C4-2B (cell line): Measurements from ENCODE around the gene FAM241A.

ENCODE experiments used
- ZFX ChIP-seq: fragments of 450-650 bp; IDR thresholded peaks from 2 replicates; pipeline ENCODE4 v1.6.1; 2017
- TF ChIP-seq, protein P1 (sequence below): fragments of 450-650 bp; conservative IDR thresholded peaks from 2 replicates; pipeline ENCODE4 v1.5.1; 2017; ENCODE audit warnings: mild to moderate bottlenecking

DNA sequence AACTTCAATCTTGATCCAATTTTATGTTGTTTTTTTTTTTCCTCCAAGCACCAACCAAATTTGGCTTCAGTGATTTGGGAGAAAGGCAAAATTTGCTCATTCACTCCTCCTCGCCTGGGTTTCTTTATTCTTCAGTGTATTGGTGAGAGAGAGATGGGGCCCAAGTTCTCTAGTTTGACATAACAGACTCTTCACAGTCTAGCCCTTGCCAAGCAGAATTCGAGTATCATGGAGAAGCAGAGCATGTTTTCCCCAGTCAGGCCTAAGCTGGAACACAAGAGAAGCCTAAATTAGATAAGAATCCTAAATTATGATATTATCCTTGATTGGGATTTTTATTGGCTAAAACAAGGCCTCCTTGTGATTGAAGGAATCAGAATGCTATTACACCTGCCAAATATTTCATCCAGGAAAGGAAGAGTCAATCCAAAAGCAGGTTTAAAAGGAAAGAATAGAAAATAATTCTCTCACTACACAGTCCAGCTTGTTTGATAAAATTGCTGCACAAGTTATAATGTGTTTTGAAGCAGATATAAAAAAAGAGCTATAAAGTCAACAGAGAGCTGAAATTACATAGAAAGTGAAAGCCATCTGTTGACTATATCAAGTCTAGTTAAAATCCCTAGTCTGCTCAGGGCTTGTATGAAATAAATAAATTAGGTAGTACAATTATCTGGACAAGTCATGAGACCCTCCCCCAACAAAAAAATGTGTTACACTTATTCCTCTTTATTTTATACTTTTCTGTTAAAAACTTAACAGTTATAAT, 39.9 kb upstream of the FAM241A start:
- TF ChIP-seq, protein P1, sequence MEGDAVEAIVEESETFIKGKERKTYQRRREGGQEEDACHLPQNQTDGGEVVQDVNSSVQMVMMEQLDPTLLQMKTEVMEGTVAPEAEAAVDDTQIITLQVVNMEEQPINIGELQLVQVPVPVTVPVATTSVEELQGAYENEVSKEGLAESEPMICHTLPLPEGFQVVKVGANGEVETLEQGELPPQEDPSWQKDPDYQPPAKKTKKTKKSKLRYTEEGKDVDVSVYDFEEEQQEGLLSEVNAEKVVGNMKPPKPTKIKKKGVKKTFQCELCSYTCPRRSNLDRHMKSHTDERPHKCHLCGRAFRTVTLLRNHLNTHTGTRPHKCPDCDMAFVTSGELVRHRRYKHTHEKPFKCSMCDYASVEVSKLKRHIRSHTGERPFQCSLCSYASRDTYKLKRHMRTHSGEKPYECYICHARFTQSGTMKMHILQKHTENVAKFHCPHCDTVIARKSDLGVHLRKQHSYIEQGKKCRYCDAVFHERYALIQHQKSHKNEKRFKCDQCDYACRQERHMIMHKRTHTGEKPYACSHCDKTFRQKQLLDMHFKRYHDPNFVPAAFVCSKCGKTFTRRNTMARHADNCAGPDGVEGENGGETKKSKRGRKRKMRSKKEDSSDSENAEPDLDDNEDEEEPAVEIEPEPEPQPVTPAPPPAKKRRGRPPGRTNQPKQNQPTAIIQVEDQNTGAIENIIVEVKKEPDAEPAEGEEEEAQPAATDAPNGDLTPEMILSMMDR = no peak
- no peak for TF ChIP-seq ZFX
